Left ventricle myocardium inferior (tissue), 1 donor: Measurements from ENCODE around the gene FAM180B. TPM values are rescaled to one million over a fixed set of nuclear protein-coding genes. Genes with fewer than 3 reads are reported as not detected.

ENCODE experiments used
- DNase-seq: peaks from one replicate; pipeline ENCODE4 v3.0.0-alpha.2; 2020
- H3K27ac ChIP-seq: fragments of 200-600 bp; replicated peaks from 2 replicates; pipeline ENCODE4 v1.8.0; 2021
- H3K27me3 ChIP-seq: fragments of 200-600 bp; 2 replicates; pipeline ENCODE4 v1.8.0; 2021; ENCODE audit warnings: low read depth
- H3K36me3 ChIP-seq: fragments of 200-600 bp; 2 replicates; pipeline ENCODE4 v1.8.0; 2021
- H3K4me1 ChIP-seq: fragments of 200-600 bp; 2 replicates; pipeline ENCODE4 v1.8.0; 2021
- H3K4me3 ChIP-seq: fragments of 200-600 bp; 2 replicates; pipeline ENCODE4 v1.8.0; 2021; ENCODE audit warnings: mild to moderate bottlenecking, moderate library complexity
- H3K9me3 ChIP-seq: fragments of 200-600 bp; replicated peaks from 2 replicates; pipeline ENCODE4 v1.8.0; 2021
- intact Hi-C: fragments of 100-400 bp; cut with micrococcal nuclease; formaldehyde crosslinking; loops from one replicate; pipeline ENCODE4 v1.11.0; 2022
- total RNA-seq: library from RNA; stranded (reverse); fragmentation: NEBNext Ultra II Directional; extraction: Animal tissue kit (Norgen Biotek cat#: 25700); gene quantifications from one replicate; pipeline ENCODE4 v1.2.1, GENCODE V29; 2021
- TF ChIP-seq, protein P1 (sequence below): fragments of 200-600 bp; IDR thresholded peaks from 2 replicates; pipeline ENCODE4 v1.8.0; 2021; ENCODE audit warnings: antibody characterized with exemption, mild to moderate bottlenecking, borderline replicate concordance
- donor health status: DM: no; HTN: yes; CAD: no; lungs with severe emphysema.

Gene FAM180B
- total RNA-seq, 1 donor from 2014 or later = 0.22 TPM

DNA sequence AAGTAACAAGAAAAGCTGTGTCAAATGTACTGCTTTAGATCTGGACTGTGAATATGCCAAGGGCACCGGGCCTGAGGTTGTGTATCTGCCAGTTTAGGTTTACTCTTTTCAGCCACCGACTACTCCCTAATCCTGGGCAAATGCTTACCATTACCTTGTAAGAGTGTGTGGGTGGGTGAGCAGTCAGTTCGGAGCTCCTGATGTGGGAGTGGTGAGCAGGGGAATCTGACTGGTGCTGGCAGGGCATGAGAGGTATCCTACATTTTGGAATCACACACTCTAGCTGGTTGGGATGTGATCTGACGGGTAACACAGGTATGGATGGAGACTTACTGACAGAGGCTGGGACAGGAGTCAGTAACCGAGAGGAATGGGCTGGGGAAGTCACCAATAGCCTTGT, 2.6 kb upstream of the FAM180B start:
- intact Hi-C loops = no loop called here
- H3K4me3 ChIP-seq = no peak overlapping the region
- TF ChIP-seq, protein P1, sequence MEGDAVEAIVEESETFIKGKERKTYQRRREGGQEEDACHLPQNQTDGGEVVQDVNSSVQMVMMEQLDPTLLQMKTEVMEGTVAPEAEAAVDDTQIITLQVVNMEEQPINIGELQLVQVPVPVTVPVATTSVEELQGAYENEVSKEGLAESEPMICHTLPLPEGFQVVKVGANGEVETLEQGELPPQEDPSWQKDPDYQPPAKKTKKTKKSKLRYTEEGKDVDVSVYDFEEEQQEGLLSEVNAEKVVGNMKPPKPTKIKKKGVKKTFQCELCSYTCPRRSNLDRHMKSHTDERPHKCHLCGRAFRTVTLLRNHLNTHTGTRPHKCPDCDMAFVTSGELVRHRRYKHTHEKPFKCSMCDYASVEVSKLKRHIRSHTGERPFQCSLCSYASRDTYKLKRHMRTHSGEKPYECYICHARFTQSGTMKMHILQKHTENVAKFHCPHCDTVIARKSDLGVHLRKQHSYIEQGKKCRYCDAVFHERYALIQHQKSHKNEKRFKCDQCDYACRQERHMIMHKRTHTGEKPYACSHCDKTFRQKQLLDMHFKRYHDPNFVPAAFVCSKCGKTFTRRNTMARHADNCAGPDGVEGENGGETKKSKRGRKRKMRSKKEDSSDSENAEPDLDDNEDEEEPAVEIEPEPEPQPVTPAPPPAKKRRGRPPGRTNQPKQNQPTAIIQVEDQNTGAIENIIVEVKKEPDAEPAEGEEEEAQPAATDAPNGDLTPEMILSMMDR = no peak
- peaks cover 53% of the 10 kb centered on the region for H3K36me3 ChIP-seq
- H3K4me1 ChIP-seq = peaks cover 42% of the 10 kb centered on the region
- no peaks in the 10 kb centered on the region for H3K9me3 ChIP-seq
- no peak for DNase-seq
- peaks cover 1% of the 10 kb centered on the region for H3K27me3 ChIP-seq
- no peak overlapping the region for H3K27ac ChIP-seq

DNA sequence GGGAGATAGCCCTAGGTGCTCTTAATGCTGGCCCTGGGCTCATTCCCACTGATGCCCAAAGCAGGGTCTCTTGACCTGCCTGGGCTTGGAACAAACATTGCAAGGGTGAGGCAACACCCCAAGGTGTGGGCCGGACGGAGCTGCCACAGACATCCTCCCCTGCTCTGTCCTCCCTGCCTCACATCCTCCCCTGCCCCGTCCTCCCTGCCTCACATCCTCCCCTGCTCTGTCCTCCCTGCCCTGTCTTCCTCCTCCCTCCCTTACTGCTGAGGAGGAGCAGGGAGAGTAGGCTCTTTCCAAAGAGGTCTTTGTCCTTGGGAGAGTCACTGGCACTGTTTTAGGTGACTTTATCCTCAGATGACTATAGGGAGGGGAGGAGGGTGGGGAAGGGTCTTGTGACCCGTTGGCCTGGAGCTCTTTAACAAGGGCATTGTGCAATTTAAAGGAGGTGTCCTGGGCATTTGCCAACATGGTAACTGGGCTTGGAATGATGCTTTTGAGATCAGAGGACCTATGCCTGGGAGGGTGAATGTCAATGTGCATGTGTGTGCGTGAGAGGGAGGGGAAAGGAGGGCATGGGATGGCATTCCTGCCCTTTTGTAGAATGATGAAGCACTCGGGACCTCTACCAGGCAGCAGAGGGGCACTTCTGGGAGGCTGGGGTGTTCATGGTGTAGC, 700 bp downstream of the FAM180B start:
- TF ChIP-seq, protein P1 = no peak
- Histone ChIP-seq H3K4me1 (peaks cover 26% of the 10 kb centered on the region), H3K4me3 (no peak overlapping the region), H3K36me3 (peaks cover 31% of the 10 kb centered on the region), H3K27me3 (peaks cover 35% of the 10 kb centered on the region), H3K9me3 (no peaks in the 10 kb centered on the region), H3K27ac (peak overlapping the region; percentile 12)
- intact Hi-C loops = no loop called here
- DNase-seq = no peak

DNA sequence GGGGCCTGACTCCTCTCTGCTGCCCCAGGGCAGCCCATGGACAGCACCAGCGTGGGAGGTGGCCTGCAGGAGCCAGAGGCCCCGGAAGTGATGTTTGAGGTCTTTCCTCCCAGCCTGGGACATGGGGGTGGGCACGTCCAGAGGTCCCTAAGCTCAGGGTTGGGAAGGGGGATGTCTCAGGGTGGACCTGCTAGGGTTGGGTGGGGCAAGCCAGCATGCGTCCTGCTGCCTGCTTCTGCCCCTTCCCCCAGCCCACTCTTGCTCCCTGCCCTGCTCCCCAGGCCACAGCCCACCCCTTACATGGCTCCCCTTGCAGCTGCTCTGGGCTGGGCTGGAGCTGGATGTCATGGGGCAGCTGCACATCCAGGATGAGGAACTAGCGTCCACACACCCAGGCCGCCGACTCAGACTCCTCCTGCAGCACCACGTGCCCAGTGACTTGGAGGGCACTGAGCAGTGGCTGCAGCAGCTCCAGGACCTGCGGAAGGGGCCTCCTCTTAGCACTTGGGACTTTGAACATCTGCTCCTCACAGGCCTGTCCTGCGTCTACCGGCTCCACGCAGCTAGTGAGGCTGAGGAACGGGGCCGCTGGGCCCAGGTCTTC, 1.3 kb downstream of the FAM180B start:
- DNase-seq = peak; percentile 51
- TF ChIP-seq, protein P1 = no peak
- peaks cover 26% of the 10 kb centered on the region for H3K4me1 ChIP-seq
- H3K4me3 ChIP-seq = no peak overlapping the region
- H3K9me3 ChIP-seq = no peaks in the 10 kb centered on the region
- H3K27ac ChIP-seq = peak overlapping the region; percentile 12
- H3K27me3 ChIP-seq = peaks cover 41% of the 10 kb centered on the region
- peaks cover 25% of the 10 kb centered on the region for H3K36me3 ChIP-seq
- intact Hi-C loops = no loop called here

- Histone ChIP-seq H3K9me3 (no peaks in the 10 kb centered on the region), H3K36me3 (peaks cover 12% of the 10 kb centered on the region), H3K4me3 (peak overlapping the region; percentile 58), H3K4me1 (peaks cover 33% of the 10 kb centered on the region), H3K27me3 (peaks cover 54% of the 10 kb centered on the region), H3K27ac (peak overlapping the region; percentile 16)
- DNase-seq = no peak
- intact Hi-C loops = no loop called here
- TF ChIP-seq, protein P1 = no peak
Measured at GRCh38 chr11:47589118-47589517, 2.6 kb downstream of the FAM180B start.

DNA sequence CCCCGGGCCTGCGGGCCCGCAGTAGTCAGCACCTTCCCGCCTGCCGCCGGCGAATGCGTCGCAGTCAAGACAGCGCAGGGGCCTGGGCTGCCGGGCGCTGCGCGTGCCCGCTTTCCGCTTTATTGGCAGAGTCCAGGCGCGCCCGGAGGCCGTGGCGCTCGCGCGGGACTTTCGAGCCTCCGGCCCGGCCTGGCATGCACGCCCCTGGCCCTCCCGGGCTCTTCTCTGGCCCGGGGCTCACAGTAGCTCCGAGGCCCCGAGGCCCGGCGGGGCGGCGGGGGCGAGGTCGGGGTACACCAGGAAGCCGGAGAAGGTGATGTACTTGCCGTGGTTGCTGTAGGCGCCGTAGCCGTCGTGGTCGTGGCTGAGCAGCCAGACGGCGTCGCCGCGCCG, 3.1 kb downstream of the FAM180B start:
- peak overlapping the region; percentile 16 for H3K27ac ChIP-seq
- DNase-seq = no peak
- intact Hi-C loops = no loop called here

More for the DNA sequence above, 3.1 kb downstream of the FAM180B start:
- TF ChIP-seq, protein P1 = no peak
- Histone ChIP-seq H3K9me3 (no peaks in the 10 kb centered on the region), H3K4me3 (peak overlapping the region; percentile 58), H3K27me3 (peaks cover 59% of the 10 kb centered on the region), H3K4me1 (peaks cover 38% of the 10 kb centered on the region), H3K36me3 (peaks cover 7% of the 10 kb centered on the region)
